Smooth muscle cell (in vitro differentiated cells): ENCODE data around the gene ADCY3. TPM values are rescaled to one million over a fixed set of nuclear protein-coding genes. Genes with fewer than 3 reads are reported as not detected.

Experiments used
- DNase-seq: peaks from one replicate; lab custom pipeline; 2025; ENCODE audit not compliant: unreplicated experiment; lab: John Stamatoyannopoulos, UW
- H2AFZ ChIP-seq: fragments of 200-600 bp; sonication (generic); 2 replicates; pipeline ENCODE4 v1.6.0; 2016; ENCODE audit warnings: antibody characterized with exemption, low read depth, mild to moderate bottlenecking
- H3F3A ChIP-seq: fragments of 200-600 bp; sonication (generic); 2 replicates; pipeline ENCODE4 v1.6.0; 2017; ENCODE audit warnings: antibody characterized with exemption, low read depth
- H3K27ac ChIP-seq: fragments of 200-600 bp; sonication (generic); 2 replicates; pipeline ENCODE4 v1.5.1; 2016; ENCODE audit warnings: low read depth, mild to moderate bottlenecking
- H3K27me3 ChIP-seq: fragments of 200-600 bp; sonication (generic); 2 replicates; pipeline ENCODE4 v1.6.1; 2016; ENCODE audit warnings: low read depth, mild to moderate bottlenecking
- H3K36me3 ChIP-seq: fragments of 200-600 bp; sonication (generic); 2 replicates; pipeline ENCODE4 v1.5.1; 2016; ENCODE audit warnings: low read depth
- H3K4me1 ChIP-seq: fragments of 200-600 bp; sonication (generic); 2 replicates; pipeline ENCODE4 v1.5.1; 2016; ENCODE audit warnings: low read depth
- H3K4me2 ChIP-seq: fragments of 200-600 bp; sonication (generic); 2 replicates; pipeline ENCODE4 v1.6.0; 2016; ENCODE audit warnings: mild to moderate bottlenecking
- H3K4me3 ChIP-seq: fragments of 200-600 bp; sonication (generic); 2 replicates; pipeline ENCODE4 v1.5.1; 2016; ENCODE audit warnings: mild to moderate bottlenecking
- H3K79me2 ChIP-seq: fragments of 200-600 bp; sonication (generic); 2 replicates; pipeline ENCODE4 v1.6.0; 2016; ENCODE audit warnings: low read depth, mild to moderate bottlenecking
- H3K9ac ChIP-seq: fragments of 200-600 bp; sonication (generic); 2 replicates; pipeline ENCODE4 v1.6.0; 2016; ENCODE audit warnings: low read depth
- H3K9me3 ChIP-seq: fragments of 200-600 bp; sonication (generic); replicated peaks from 2 replicates; pipeline ENCODE4 v1.5.1; 2016; ENCODE audit warnings: low read depth
- H4K20me1 ChIP-seq: fragments of 200-600 bp; sonication (generic); 2 replicates; pipeline ENCODE4 v1.6.0; 2016; ENCODE audit warnings: low read depth
- CTCF ChIP-seq: fragments of 200-600 bp; sonication (generic); IDR thresholded peaks from 2 replicates; pipeline ENCODE4 v1.5.1; 2017; ENCODE audit warnings: borderline replicate concordance, mild to moderate bottlenecking, antibody characterized with exemption; ENCODE audit not compliant: insufficient read depth, poor library complexity, severe bottlenecking
- WGBS: methylation state at CpG from one replicate; pipeline ENCODE4 v1.1.7; 2016; ENCODE audit warnings: low lambda C conversion rate; 5-methylcytosine and 5-hydroxymethylcytosine counted together
- polyA plus RNA-seq: library from polyadenylated mRNA; unstranded; fragments of >200 nt; fragmentation: Nextera tagmentation; extraction: Ambion mirVana; gene quantifications from 2 replicates; pipeline ENCODE4 v1.2.1, GENCODE V29; 2016
- total RNA-seq: library from RNA; depleted of rRNA; stranded (reverse); fragments of >200 nt; gene quantifications from 2 replicates; pipeline ENCODE4 v1.2.3, GENCODE V29; 2014

The ADCY3 gene
- total and polyA plus RNA-seq, 2 experiments from 2014 or later = 20.8 to 41.7 TPM

- WGBS = 95% methylated on average over 9 of the region's 9 CpGs
- H3K4me1 ChIP-seq = peaks cover 15% of the 10 kb centered on the region
These were observed 67.0 kb downstream of the ADCY3 start for GRCh38 chr2:24853046-24853445.

GRCh38 chr2:24852431-24853020, 67.5 kb downstream of the ADCY3 start:
- H3K4me2 ChIP-seq = no peak overlapping the region
- WGBS = 96% methylated on average over 23 of the region's 23 CpGs
- H3K9ac ChIP-seq = no peak overlapping the region
- no peaks in the 10 kb centered on the region for H3K9me3 ChIP-seq
- no peak for TF ChIP-seq CTCF
- peaks cover 3% of the 10 kb centered on the region for H3F3A ChIP-seq
- H3K79me2 ChIP-seq = no peaks in the 10 kb centered on the region
- no peak for DNase-seq
- H3K36me3 ChIP-seq = no peaks in the 10 kb centered on the region
- no peak overlapping the region for H3K4me3 ChIP-seq
- no peaks in the 10 kb centered on the region for H3K27me3 ChIP-seq
- H4K20me1 ChIP-seq = no peaks in the 10 kb centered on the region
- no peak overlapping the region for H2AFZ ChIP-seq
- H3K4me1 ChIP-seq = peaks cover 15% of the 10 kb centered on the region
- no peak overlapping the region for H3K27ac ChIP-seq

More at GRCh38 chr2:24853046-24853445, 67.0 kb downstream of the ADCY3 start:
- H3K27me3 ChIP-seq = no peaks in the 10 kb centered on the region
- no peak overlapping the region for H3K9ac ChIP-seq
- peaks cover 3% of the 10 kb centered on the region for H3F3A ChIP-seq
- H3K36me3 ChIP-seq = no peaks in the 10 kb centered on the region
- H3K27ac ChIP-seq = no peak overlapping the region
- no peak overlapping the region for H3K4me3 ChIP-seq
- H3K9me3 ChIP-seq = no peaks in the 10 kb centered on the region
- no peak overlapping the region for H3K4me2 ChIP-seq
- H2AFZ ChIP-seq = no peak overlapping the region
- no peak for TF ChIP-seq CTCF
- H3K79me2 ChIP-seq = no peaks in the 10 kb centered on the region
- H4K20me1 ChIP-seq = no peaks in the 10 kb centered on the region
- DNase-seq = no peak

GRCh38 chr2:24852026-24852425, 68.0 kb downstream of the ADCY3 start:
- TF ChIP-seq CTCF = no peak
- Histone ChIP-seq H3K27ac (no peak overlapping the region), H3K27me3 (no peaks in the 10 kb centered on the region), H3K4me1 (peaks cover 15% of the 10 kb centered on the region), H3K79me2 (no peaks in the 10 kb centered on the region), H3F3A (peaks cover 3% of the 10 kb centered on the region), H3K9me3 (no peaks in the 10 kb centered on the region), H4K20me1 (no peaks in the 10 kb centered on the region), H3K4me3 (no peak overlapping the region), H2AFZ (no peak overlapping the region), H3K36me3 (no peaks in the 10 kb centered on the region), H3K4me2 (no peak overlapping the region), H3K9ac (no peak overlapping the region)
- 98% methylated on average over 11 of the region's 13 CpGs for WGBS
- DNase-seq = no peak

GRCh38 chr2:24850944-24851343, 69.1 kb downstream of the ADCY3 start:
- H3K27ac ChIP-seq = no peak overlapping the region
- H3F3A ChIP-seq = no peaks in the 10 kb centered on the region
- H3K9ac ChIP-seq = no peak overlapping the region
- peaks cover 9% of the 10 kb centered on the region for H3K4me1 ChIP-seq
- no peaks in the 10 kb centered on the region for H3K27me3 ChIP-seq
- no peak for TF ChIP-seq CTCF
- no peaks in the 10 kb centered on the region for H4K20me1 ChIP-seq
- no peaks in the 10 kb centered on the region for H3K36me3 ChIP-seq
- no peaks in the 10 kb centered on the region for H3K9me3 ChIP-seq
- no peak overlapping the region for H3K4me3 ChIP-seq
- no peak overlapping the region for H3K4me2 ChIP-seq
- WGBS = 89% methylated on average over 7 of the region's 7 CpGs
- no peak overlapping the region for H2AFZ ChIP-seq
- H3K79me2 ChIP-seq = no peaks in the 10 kb centered on the region
- DNase-seq = no peak
